Measurements from ENCODE around the gene CLK4. TPM values are rescaled to one million over a fixed set of nuclear protein-coding genes. Genes with fewer than 3 reads are reported as not detected.

Gene CLK4
- total and polyA plus RNA-seq, 2 experiments from 2014 or later: 11.8 to 14.1 TPM

GRCh38 chr5:178582291-178582690 lies 44.6 kb downstream of the CLK4 start:
- TF ChIP-seq EZH2 (IDR thresholded peaks at IDR 0.05; ENCODE audit: insufficient read depth, poor library complexity, severe bottlenecking) (no peak), EZH2phosphoT487 (IDR thresholded peaks at IDR 0.05; ENCODE audit: insufficient read depth, low read depth) (no peak)
- Histone ChIP-seq H3K9ac (no peak overlapping the region), H3K9me2 (ENCODE audit: insufficient read depth) (no peaks in the 10 kb centered on the region), H3K79me2 (ENCODE audit: insufficient read depth) (no peaks in the 10 kb centered on the region), H3K36me3 (ENCODE audit: low read depth) (no peaks in the 10 kb centered on the region), H4K20me1 (ENCODE audit: insufficient read depth) (no peaks in the 10 kb centered on the region), H3K4me1 (ENCODE audit: insufficient read depth) (no peaks in the 10 kb centered on the region), H3F3A (ENCODE audit: insufficient read depth) (no peaks in the 10 kb centered on the region), H3K27ac (no peak overlapping the region), H3K4me2 (ENCODE audit: unreplicated experiment) (no peak overlapping the region), H3K9me3 (ENCODE audit: low read depth) (no peaks in the 10 kb centered on the region), H3K27me3 (replicated peaks; ENCODE audit: insufficient read depth) (peaks cover 2% of the 10 kb centered on the region; the same call in 1 of the 2 replicates), H3K4me3 (no peak overlapping the region), H2AFZ (no peak overlapping the region)
- DNase-seq: no peak
- WGBS, 2 experiments (ENCODE audit: low coverage in 1 of 2, low lambda C conversion rate in 2 of 2, missing lambda C conversion rate in 2 of 2): 65 to 78% methylated on average over 9 to 13 of the region's 13 CpGs
- in situ Hi-C loops (cut with MboI): no loop called here

- Histone ChIP-seq H3K4me3 (no peak overlapping the region), H3K4me2 (ENCODE audit: unreplicated experiment) (no peak overlapping the region), H3K27me3 (replicated peaks; ENCODE audit: insufficient read depth) (no peaks in the 10 kb centered on the region), H3K36me3 (ENCODE audit: low read depth) (no peaks in the 10 kb centered on the region), H3F3A (ENCODE audit: insufficient read depth) (no peaks in the 10 kb centered on the region), H4K20me1 (ENCODE audit: insufficient read depth) (no peaks in the 10 kb centered on the region), H2AFZ (no peak overlapping the region), H3K79me2 (ENCODE audit: insufficient read depth) (no peaks in the 10 kb centered on the region), H3K9me3 (ENCODE audit: low read depth) (no peaks in the 10 kb centered on the region), H3K27ac (no peak overlapping the region), H3K9ac (no peak overlapping the region), H3K4me1 (ENCODE audit: insufficient read depth) (no peaks in the 10 kb centered on the region), H3K9me2 (ENCODE audit: insufficient read depth) (no peaks in the 10 kb centered on the region)
- 55 to 56% methylated on average over 3 of the region's 3 CpGs for WGBS, 2 experiments (ENCODE audit: low coverage in 1 of 2, low lambda C conversion rate in 2 of 2, missing lambda C conversion rate in 2 of 2)
- DNase-seq: no peak
- in situ Hi-C loops (cut with MboI): no loop called here
- TF ChIP-seq EZH2phosphoT487 (IDR thresholded peaks at IDR 0.05; ENCODE audit: insufficient read depth, low read depth) (no peak), EZH2 (IDR thresholded peaks at IDR 0.05; ENCODE audit: insufficient read depth, poor library complexity, severe bottlenecking) (no peak)
These were observed 45.2 kb downstream of the CLK4 start for GRCh38 chr5:178581621-178582020.

- no peaks in the 10 kb centered on the region for H4K20me1 ChIP-seq (ENCODE audit: insufficient read depth)
- DNase-seq: no peak
- no peaks in the 10 kb centered on the region for H3K4me1 ChIP-seq (ENCODE audit: insufficient read depth)
- H3K9me3 ChIP-seq (ENCODE audit: low read depth): no peaks in the 10 kb centered on the region
- no peak overlapping the region for H2AFZ ChIP-seq
- 60% methylated on average over 15 of the region's 15 CpGs for WGBS, 2 experiments (ENCODE audit: low coverage in 1 of 2, low lambda C conversion rate in 2 of 2, missing lambda C conversion rate in 2 of 2)
- no peaks in the 10 kb centered on the region for H3K27me3 ChIP-seq (replicated peaks; ENCODE audit: insufficient read depth)
- no peak overlapping the region for H3K27ac ChIP-seq
- no peak overlapping the region for H3K9ac ChIP-seq
- TF ChIP-seq EZH2phosphoT487 (IDR thresholded peaks at IDR 0.05; ENCODE audit: insufficient read depth, low read depth): no peak
- TF ChIP-seq EZH2 (IDR thresholded peaks at IDR 0.05; ENCODE audit: insufficient read depth, poor library complexity, severe bottlenecking): no peak
- no peaks in the 10 kb centered on the region for H3K36me3 ChIP-seq (ENCODE audit: low read depth)
- H3K79me2 ChIP-seq (ENCODE audit: insufficient read depth): no peaks in the 10 kb centered on the region
- no peak overlapping the region for H3K4me2 ChIP-seq (ENCODE audit: unreplicated experiment)
- in situ Hi-C loops (cut with MboI): no loop called here
- H3K4me3 ChIP-seq: no peak overlapping the region
- no peaks in the 10 kb centered on the region for H3K9me2 ChIP-seq (ENCODE audit: insufficient read depth)
- no peaks in the 10 kb centered on the region for H3F3A ChIP-seq (ENCODE audit: insufficient read depth)
These were observed 46.4 kb downstream of the CLK4 start for GRCh38 chr5:178580271-178580955.

GRCh38 chr5:178577944-178578343 lies 48.9 kb downstream of the CLK4 start:
- H3K27me3 ChIP-seq (replicated peaks; ENCODE audit: insufficient read depth): no peaks in the 10 kb centered on the region
- no peaks in the 10 kb centered on the region for H3K79me2 ChIP-seq (ENCODE audit: insufficient read depth)
- TF ChIP-seq EZH2 (IDR thresholded peaks at IDR 0.05; ENCODE audit: insufficient read depth, poor library complexity, severe bottlenecking) (no peak), EZH2phosphoT487 (IDR thresholded peaks at IDR 0.05; ENCODE audit: insufficient read depth, low read depth) (no peak)
- H3F3A ChIP-seq (ENCODE audit: insufficient read depth): no peaks in the 10 kb centered on the region
- in situ Hi-C loops (cut with MboI): no loop called here
- no peak overlapping the region for H3K9ac ChIP-seq
- H3K9me3 ChIP-seq (ENCODE audit: low read depth): no peaks in the 10 kb centered on the region
- H3K4me3 ChIP-seq: no peak overlapping the region
- no peaks in the 10 kb centered on the region for H3K36me3 ChIP-seq (ENCODE audit: low read depth)
- no peak overlapping the region for H2AFZ ChIP-seq
- WGBS, 2 experiments (ENCODE audit: low coverage in 1 of 2, low lambda C conversion rate in 2 of 2, missing lambda C conversion rate in 2 of 2): 69 to 70% methylated on average over 6 to 7 of the region's 7 CpGs
- H3K9me2 ChIP-seq (ENCODE audit: insufficient read depth): no peaks in the 10 kb centered on the region
- H4K20me1 ChIP-seq (ENCODE audit: insufficient read depth): no peaks in the 10 kb centered on the region
- H3K4me2 ChIP-seq (ENCODE audit: unreplicated experiment): no peak overlapping the region
- H3K4me1 ChIP-seq (ENCODE audit: insufficient read depth): no peaks in the 10 kb centered on the region
- no peak for DNase-seq
- H3K27ac ChIP-seq: no peak overlapping the region

Data from GM23248 (cell line).